Body of pancreas (tissue), 4 donors: ENCODE measurements around the gene ABI2.

Experiments used
- POLR2A ChIP-seq, 3 donors: fragments of 450-650 bp; IDR thresholded peaks; one replicate each; pipeline ENCODE4 v1.6.1; 2016; ENCODE audit warnings: antibody characterized with exemption in 3 of 3, mild to moderate bottlenecking in 2 of 3
- TF ChIP-seq, protein P1 (sequence below), 7 experiments: fragments of 450-650 bp in 4 of 7; fragments of 200-600 bp in 3 of 7; sonication (generic) in 3 of 7; IDR thresholded peaks; one replicate each; pipeline ENCODE4 v1.5.1; 2016 to 2019; ENCODE audit warnings: antibody characterized with exemption in 7 of 7

DNA sequence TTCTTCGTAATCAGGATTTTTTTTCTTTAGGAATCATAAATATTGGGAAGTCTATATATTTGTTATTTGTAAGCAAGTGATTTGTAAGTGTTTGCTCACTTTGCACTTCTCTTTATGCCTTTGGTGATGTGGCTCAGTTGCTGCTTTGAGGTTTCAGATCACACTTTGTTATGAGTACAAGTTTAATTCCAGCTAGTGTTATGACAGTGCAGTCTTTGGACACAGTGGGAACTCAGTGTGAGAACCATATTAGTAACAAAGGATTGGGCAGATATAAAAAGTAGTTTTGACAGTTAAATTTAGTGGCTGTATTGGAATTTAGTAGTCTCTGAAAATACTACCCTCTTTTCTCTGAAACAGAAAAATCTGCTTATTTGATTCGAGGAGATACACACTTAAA, 67.7 kb downstream of the ABI2 start:
- TF ChIP-seq, protein P1, sequence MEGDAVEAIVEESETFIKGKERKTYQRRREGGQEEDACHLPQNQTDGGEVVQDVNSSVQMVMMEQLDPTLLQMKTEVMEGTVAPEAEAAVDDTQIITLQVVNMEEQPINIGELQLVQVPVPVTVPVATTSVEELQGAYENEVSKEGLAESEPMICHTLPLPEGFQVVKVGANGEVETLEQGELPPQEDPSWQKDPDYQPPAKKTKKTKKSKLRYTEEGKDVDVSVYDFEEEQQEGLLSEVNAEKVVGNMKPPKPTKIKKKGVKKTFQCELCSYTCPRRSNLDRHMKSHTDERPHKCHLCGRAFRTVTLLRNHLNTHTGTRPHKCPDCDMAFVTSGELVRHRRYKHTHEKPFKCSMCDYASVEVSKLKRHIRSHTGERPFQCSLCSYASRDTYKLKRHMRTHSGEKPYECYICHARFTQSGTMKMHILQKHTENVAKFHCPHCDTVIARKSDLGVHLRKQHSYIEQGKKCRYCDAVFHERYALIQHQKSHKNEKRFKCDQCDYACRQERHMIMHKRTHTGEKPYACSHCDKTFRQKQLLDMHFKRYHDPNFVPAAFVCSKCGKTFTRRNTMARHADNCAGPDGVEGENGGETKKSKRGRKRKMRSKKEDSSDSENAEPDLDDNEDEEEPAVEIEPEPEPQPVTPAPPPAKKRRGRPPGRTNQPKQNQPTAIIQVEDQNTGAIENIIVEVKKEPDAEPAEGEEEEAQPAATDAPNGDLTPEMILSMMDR (IDR thresholded peaks at IDR 0.05), result no peak
- TF ChIP-seq POLR2A (IDR thresholded peaks at IDR 0.05), result no peak
